PC-9 (cell line): Measurements from ENCODE around the gene CECR2. TPM values are rescaled to one million over a fixed set of nuclear protein-coding genes. Genes with fewer than 3 reads are reported as not detected.

Source experiments
- BruUV-seq: library from RNA; stranded (reverse); fragments of 400-500 nt; replicated peaks from 2 replicates; lab custom pipeline; 2021; lab: Mats Ljungman, UMichigan
- CTCF ChIA-PET: fragments of 300-600 bp; sonication (Branson Sonifier 250); formaldehyde crosslinking; loops from one replicate; lab custom pipeline; 2022; ENCODE audit warnings: antibody characterized with exemption; lab: Charles Lee
- POLR2A ChIA-PET: fragments of 300-600 bp; sonication (Branson Sonifier 250); formaldehyde crosslinking; loops from one replicate; lab custom pipeline; 2022; ENCODE audit warnings: antibody characterized with exemption; ENCODE audit not compliant: unreplicated experiment; lab: Charles Lee
- DNase-seq, 2 experiments: peaks; one replicate each; pipeline versions ENCODE4 v3.0.0 to v3.0.0-alpha.2; 2015 to 2022; ENCODE audit warnings: mixed read lengths in 1 of 2
- H2AFZ ChIP-seq: fragments of 200-600 bp; sonication (generic); 2 replicates; pipeline ENCODE4 v1.8.1; 2017; ENCODE audit warnings: antibody characterized with exemption
- H3F3A ChIP-seq: fragments of 200-600 bp; sonication (generic); 2 replicates; pipeline ENCODE4 v1.8.1; 2017; ENCODE audit warnings: antibody characterized with exemption, mild to moderate bottlenecking, low read depth; ENCODE audit not compliant: insufficient read depth
- H3K27ac ChIP-seq: fragments of 200-600 bp; sonication (generic); 2 replicates; pipeline ENCODE4 v1.6.1; 2016; ENCODE audit warnings: mixed run types
- H3K27me3 ChIP-seq: fragments of 200-600 bp; sonication (generic); 2 replicates; pipeline ENCODE4 v1.6.1; 2016; ENCODE audit warnings: low read depth, mixed run types; ENCODE audit not compliant: insufficient read depth
- H3K36me3 ChIP-seq: fragments of 200-600 bp; sonication (generic); 2 replicates; pipeline ENCODE4 v1.6.1; 2016; ENCODE audit warnings: low read depth, mixed run types
- H3K4me1 ChIP-seq: fragments of 200-600 bp; sonication (generic); replicated peaks from 2 replicates; pipeline ENCODE4 v1.6.1; 2016; ENCODE audit warnings: mixed run types; ENCODE audit not compliant: insufficient read depth
- H3K4me2 ChIP-seq: fragments of 200-600 bp; sonication (generic); 2 replicates; pipeline ENCODE4 v1.6.1; 2017; ENCODE audit warnings: mixed run types
- H3K4me3 ChIP-seq: fragments of 200-600 bp; sonication (generic); 2 replicates; pipeline ENCODE4 v1.6.1; 2016; ENCODE audit warnings: mixed run types
- H3K79me2 ChIP-seq: fragments of 200-600 bp; sonication (generic); 2 replicates; pipeline ENCODE4 v1.6.1; 2017; ENCODE audit warnings: low read depth, mixed run types
- H3K9me2 ChIP-seq: fragments of 200-600 bp; sonication (generic); 2 replicates; pipeline ENCODE4 v1.8.1; 2017; ENCODE audit warnings: mild to moderate bottlenecking; ENCODE audit not compliant: insufficient read depth
- H3K9me3 ChIP-seq: fragments of 200-600 bp; sonication (generic); 2 replicates; pipeline ENCODE4 v1.8.1; 2016; ENCODE audit warnings: low read depth; ENCODE audit not compliant: insufficient read depth
- H4K20me1 ChIP-seq: fragments of 200-600 bp; sonication (generic); 2 replicates; pipeline ENCODE4 v1.8.1; 2017; ENCODE audit not compliant: insufficient read depth
- CTCF ChIP-seq: fragments of 200-600 bp; sonication (generic); conservative IDR thresholded peaks from 2 replicates; pipeline ENCODE4 v1.6.1; 2017; ENCODE audit warnings: mixed run types, antibody characterized with exemption, mild to moderate bottlenecking, moderate library complexity
- EZH2 ChIP-seq: fragments of 200-600 bp; sonication (generic); IDR thresholded peaks from 2 replicates; pipeline ENCODE4 v1.8.0; 2017; ENCODE audit warnings: antibody characterized with exemption, low read depth
- intact Hi-C: fragments of 100-400 bp; cut with micrococcal nuclease; formaldehyde crosslinking; loops from one replicate; pipeline ENCODE4 v1.10.0; 2022; ENCODE audit not compliant: unreplicated experiment
- total RNA-seq: library from RNA; stranded (reverse); gene quantifications from 2 replicates; pipeline ENCODE4 v1.2.3, GENCODE V29; 2021

Gene CECR2
- total RNA-seq, 1 experiment from 2014 or later = not detected

GRCh38 chr22:17381192-17381913, 12.1 kb downstream of the CECR2 start:
- intact Hi-C loops = no loop called here
- BruUV-seq = no TSS peak
- H3K79me2 ChIP-seq = no peaks in the 10 kb centered on the region

GRCh38 chr22:17384612-17385330, 15.5 kb downstream of the CECR2 start:
- no peaks in the 10 kb centered on the region for H3K9me2 ChIP-seq
- no TSS peak for BruUV-seq
- H3K9me3 ChIP-seq = no peaks in the 10 kb centered on the region
- no peaks in the 10 kb centered on the region for H3F3A ChIP-seq
- peaks cover 55% of the 10 kb centered on the region for H3K27me3 ChIP-seq
- H3K4me1 ChIP-seq = no peaks in the 10 kb centered on the region
- H3K36me3 ChIP-seq = no peaks in the 10 kb centered on the region
- H4K20me1 ChIP-seq = no peaks in the 10 kb centered on the region
- H3K79me2 ChIP-seq = no peaks in the 10 kb centered on the region
- intact Hi-C loops = no loop called here
- H2AFZ ChIP-seq = no peak overlapping the region
- ChIA-PET CTCF (no interaction called here), POLR2A (no interaction called here)
- H3K4me3 ChIP-seq = no peak overlapping the region
- no peak overlapping the region for H3K27ac ChIP-seq
- DNase-seq = no peak
- TF ChIP-seq EZH2 (no peak), CTCF (no peak)
- H3K4me2 ChIP-seq = no peak overlapping the region

More at GRCh38 chr22:17381192-17381913, 12.1 kb downstream of the CECR2 start:
- Histone ChIP-seq H2AFZ (no peak overlapping the region), H3K4me3 (no peak overlapping the region), H3K27ac (no peak overlapping the region), H3K4me2 (no peak overlapping the region), H4K20me1 (no peaks in the 10 kb centered on the region), H3K9me2 (no peaks in the 10 kb centered on the region), H3K36me3 (no peaks in the 10 kb centered on the region), H3K27me3 (peaks cover 53% of the 10 kb centered on the region), H3K4me1 (no peaks in the 10 kb centered on the region), H3K9me3 (no peaks in the 10 kb centered on the region), H3F3A (no peaks in the 10 kb centered on the region)
- CTCF ChIA-PET = no interaction called here
- POLR2A ChIA-PET = no interaction called here
- TF ChIP-seq CTCF (no peak), EZH2 (no peak)
- peak in 1 of 2 experiments; percentile 56 for DNase-seq

- CTCF ChIA-PET = no interaction called here
These were observed 18.1 kb downstream of the CECR2 start for GRCh38 chr22:17387356-17387755.

More at GRCh38 chr22:17387356-17387755, 18.1 kb downstream of the CECR2 start:
- H3K4me3 ChIP-seq = no peak overlapping the region
- H3K4me1 ChIP-seq = no peaks in the 10 kb centered on the region
- no peaks in the 10 kb centered on the region for H3F3A ChIP-seq
- POLR2A ChIA-PET = no interaction called here
- no peaks in the 10 kb centered on the region for H3K9me2 ChIP-seq
- intact Hi-C loops = no loop called here
- H3K36me3 ChIP-seq = no peaks in the 10 kb centered on the region
- no peak overlapping the region for H3K4me2 ChIP-seq
- DNase-seq = no peak
- no peak overlapping the region for H3K27ac ChIP-seq
- TF ChIP-seq CTCF = no peak
- no peak for TF ChIP-seq EZH2
- no peaks in the 10 kb centered on the region for H4K20me1 ChIP-seq
- H2AFZ ChIP-seq = no peak overlapping the region
- H3K9me3 ChIP-seq = no peaks in the 10 kb centered on the region
- no TSS peak for BruUV-seq
- peaks cover 47% of the 10 kb centered on the region for H3K27me3 ChIP-seq
- no peaks in the 10 kb centered on the region for H3K79me2 ChIP-seq
